ENCODE measurements around the gene ATAD2B. TPM values are rescaled to one million over a fixed set of nuclear protein-coding genes. Genes with fewer than 3 reads are reported as not detected.

ATAD2B gene
- polyA plus RNA-seq, 1 of the 3 experiments (the other 2 are of a cell fraction) = 1.3 TPM

DNA sequence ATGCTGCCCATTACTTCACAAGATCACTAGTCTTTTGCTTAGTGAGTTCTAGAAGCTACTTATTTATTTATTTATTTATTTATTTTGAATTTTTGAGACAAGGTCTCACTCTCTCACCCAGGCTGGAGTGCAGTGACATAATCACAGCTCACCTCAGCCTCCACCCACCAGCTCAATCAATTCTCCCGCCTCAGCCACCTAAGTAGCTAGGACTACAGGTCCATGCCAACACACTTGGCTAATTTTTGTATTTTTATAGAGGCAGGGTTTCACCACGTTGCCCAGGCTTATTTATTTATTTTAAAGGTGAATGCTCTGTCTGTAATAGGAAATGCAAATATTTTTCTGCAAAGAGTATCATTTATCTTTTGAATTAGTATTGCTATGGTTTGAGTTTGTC, 67.7 kb downstream of the ATAD2B start:
- H3K4me2 ChIP-seq = no peak overlapping the region
- ChIA-PET CTCF (interaction anchor here (0.9 to 1.5 kb wide), 3 partner anchors 9 to 225 kb away, joined by 3 read pairs; partner anchors contain the start of gene TP53I3), POLR2A (no interaction called here)
- H4K20me1 ChIP-seq (ENCODE audit: insufficient read depth) = no peaks in the 10 kb centered on the region
- peaks cover 12 to 44% of the 10 kb centered on the region in 2 experiments for H3K36me3 ChIP-seq (replicated peaks in 1 of 2; ENCODE audit: control insufficient read depth in 1 of 2, insufficient read depth in 2 of 2, low read length in 1 of 2)
- peaks cover 9% of the 10 kb centered on the region for H3F3A ChIP-seq (replicated peaks; ENCODE audit: insufficient read depth)
- H3K4me3 ChIP-seq (ENCODE audit: low read depth in 2 of 2, low read length in 1 of 2) = no peak overlapping the region
- DNase-seq = no peak
- H3K27ac ChIP-seq (ENCODE audit: low read depth in 2 of 2, low read length in 1 of 2) = no peak overlapping the region; a peak in 1 of 4 replicates
- no peaks in the 10 kb centered on the region for H3K9me2 ChIP-seq
- no peak overlapping the region for H2AFZ ChIP-seq (ENCODE audit: low read depth)
- H3K9me3 ChIP-seq = no peaks in the 10 kb centered on the region
- no peaks in the 10 kb centered on the region for H3K27me3 ChIP-seq (ENCODE audit: insufficient read depth)
- WGBS (ENCODE audit: low lambda C conversion rate) = 94% methylated on average over 2 of the region's 2 CpGs
- TF ChIP-seq TAF1 (IDR thresholded peaks at IDR 0.05; ENCODE audit: borderline replicate concordance, low read depth, low read length) = no peak
- no peak for TF ChIP-seq FOXJ3 (CRISPR knock-in tag; IDR thresholded peaks at IDR 0.05)
- TF ChIP-seq, protein P1, sequence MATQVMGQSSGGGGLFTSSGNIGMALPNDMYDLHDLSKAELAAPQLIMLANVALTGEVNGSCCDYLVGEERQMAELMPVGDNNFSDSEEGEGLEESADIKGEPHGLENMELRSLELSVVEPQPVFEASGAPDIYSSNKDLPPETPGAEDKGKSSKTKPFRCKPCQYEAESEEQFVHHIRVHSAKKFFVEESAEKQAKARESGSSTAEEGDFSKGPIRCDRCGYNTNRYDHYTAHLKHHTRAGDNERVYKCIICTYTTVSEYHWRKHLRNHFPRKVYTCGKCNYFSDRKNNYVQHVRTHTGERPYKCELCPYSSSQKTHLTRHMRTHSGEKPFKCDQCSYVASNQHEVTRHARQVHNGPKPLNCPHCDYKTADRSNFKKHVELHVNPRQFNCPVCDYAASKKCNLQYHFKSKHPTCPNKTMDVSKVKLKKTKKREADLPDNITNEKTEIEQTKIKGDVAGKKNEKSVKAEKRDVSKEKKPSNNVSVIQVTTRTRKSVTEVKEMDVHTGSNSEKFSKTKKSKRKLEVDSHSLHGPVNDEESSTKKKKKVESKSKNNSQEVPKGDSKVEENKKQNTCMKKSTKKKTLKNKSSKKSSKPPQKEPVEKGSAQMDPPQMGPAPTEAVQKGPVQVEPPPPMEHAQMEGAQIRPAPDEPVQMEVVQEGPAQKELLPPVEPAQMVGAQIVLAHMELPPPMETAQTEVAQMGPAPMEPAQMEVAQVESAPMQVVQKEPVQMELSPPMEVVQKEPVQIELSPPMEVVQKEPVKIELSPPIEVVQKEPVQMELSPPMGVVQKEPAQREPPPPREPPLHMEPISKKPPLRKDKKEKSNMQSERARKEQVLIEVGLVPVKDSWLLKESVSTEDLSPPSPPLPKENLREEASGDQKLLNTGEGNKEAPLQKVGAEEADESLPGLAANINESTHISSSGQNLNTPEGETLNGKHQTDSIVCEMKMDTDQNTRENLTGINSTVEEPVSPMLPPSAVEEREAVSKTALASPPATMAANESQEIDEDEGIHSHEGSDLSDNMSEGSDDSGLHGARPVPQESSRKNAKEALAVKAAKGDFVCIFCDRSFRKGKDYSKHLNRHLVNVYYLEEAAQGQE (IDR thresholded peaks at IDR 0.05; ENCODE audit: low read depth, low read length) = no peak
- TF ChIP-seq, protein P2, sequence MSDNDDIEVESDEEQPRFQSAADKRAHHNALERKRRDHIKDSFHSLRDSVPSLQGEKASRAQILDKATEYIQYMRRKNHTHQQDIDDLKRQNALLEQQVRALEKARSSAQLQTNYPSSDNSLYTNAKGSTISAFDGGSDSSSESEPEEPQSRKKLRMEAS (IDR thresholded peaks at IDR 0.05; ENCODE audit: low read depth) = no peak
- no peak for TF ChIP-seq FOSL2 (IDR thresholded peaks at IDR 0.05; ENCODE audit: borderline replicate concordance, low read depth)
- TF ChIP-seq RFX5 (IDR thresholded peaks at IDR 0.05; ENCODE audit: low read length) = no peak
- TF ChIP-seq, protein P3, sequence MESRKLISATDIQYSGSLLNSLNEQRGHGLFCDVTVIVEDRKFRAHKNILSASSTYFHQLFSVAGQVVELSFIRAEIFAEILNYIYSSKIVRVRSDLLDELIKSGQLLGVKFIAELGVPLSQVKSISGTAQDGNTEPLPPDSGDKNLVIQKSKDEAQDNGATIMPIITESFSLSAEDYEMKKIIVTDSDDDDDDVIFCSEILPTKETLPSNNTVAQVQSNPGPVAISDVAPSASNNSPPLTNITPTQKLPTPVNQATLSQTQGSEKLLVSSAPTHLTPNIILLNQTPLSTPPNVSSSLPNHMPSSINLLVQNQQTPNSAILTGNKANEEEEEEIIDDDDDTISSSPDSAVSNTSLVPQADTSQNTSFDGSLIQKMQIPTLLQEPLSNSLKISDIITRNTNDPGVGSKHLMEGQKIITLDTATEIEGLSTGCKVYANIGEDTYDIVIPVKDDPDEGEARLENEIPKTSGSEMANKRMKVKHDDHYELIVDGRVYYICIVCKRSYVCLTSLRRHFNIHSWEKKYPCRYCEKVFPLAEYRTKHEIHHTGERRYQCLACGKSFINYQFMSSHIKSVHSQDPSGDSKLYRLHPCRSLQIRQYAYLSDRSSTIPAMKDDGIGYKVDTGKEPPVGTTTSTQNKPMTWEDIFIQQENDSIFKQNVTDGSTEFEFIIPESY (IDR thresholded peaks at IDR 0.05; ENCODE audit: borderline replicate concordance, low read depth) = no peak
- TF ChIP-seq, protein P4, sequence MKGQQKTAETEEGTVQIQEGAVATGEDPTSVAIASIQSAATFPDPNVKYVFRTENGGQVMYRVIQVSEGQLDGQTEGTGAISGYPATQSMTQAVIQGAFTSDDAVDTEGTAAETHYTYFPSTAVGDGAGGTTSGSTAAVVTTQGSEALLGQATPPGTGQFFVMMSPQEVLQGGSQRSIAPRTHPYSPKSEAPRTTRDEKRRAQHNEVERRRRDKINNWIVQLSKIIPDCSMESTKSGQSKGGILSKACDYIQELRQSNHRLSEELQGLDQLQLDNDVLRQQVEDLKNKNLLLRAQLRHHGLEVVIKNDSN (IDR thresholded peaks at IDR 0.05; ENCODE audit: borderline replicate concordance, low read depth) = no peak
- TF ChIP-seq SMC3 (IDR thresholded peaks at IDR 0.05; ENCODE audit: low read depth, low read length) = no peak
- H3K9ac ChIP-seq = no peak overlapping the region
- H3K79me2 ChIP-seq (ENCODE audit: insufficient read depth) = no peaks in the 10 kb centered on the region
- H3K4me1 ChIP-seq (ENCODE audit: control insufficient read depth in 1 of 2, insufficient read depth in 2 of 2, low read depth in 1 of 2, low read length in 1 of 2) = peaks cover 0 to 7% of the 10 kb centered on the region in 2 experiments; a peak in 1 of 4 replicates
